ENCODE measurements around the gene ABHD13.

ABHD13 gene

DNA sequence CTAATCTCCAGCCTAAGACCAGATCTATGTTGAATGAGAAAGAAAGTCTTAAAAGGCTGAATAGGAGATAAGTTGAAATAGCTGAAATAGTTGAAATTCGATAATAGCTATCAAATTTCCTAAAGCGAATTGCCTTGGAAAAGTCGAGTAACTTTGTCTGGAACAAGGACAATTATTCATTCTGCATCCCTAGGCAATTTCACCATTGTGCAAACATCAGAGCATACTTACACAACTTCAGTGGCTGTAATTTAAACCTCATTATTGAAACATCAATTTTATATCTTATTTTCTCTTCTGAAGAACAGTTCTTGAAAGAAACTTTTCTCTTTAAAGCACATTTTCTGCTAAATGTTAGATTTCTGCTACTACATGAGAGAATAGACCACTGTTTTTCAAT lies 64.9 kb downstream of the ABHD13 start:
- DNase-seq (ENCODE audit: low read depth), result no peak
